ENCODE data around the gene BBS5.

DNA sequence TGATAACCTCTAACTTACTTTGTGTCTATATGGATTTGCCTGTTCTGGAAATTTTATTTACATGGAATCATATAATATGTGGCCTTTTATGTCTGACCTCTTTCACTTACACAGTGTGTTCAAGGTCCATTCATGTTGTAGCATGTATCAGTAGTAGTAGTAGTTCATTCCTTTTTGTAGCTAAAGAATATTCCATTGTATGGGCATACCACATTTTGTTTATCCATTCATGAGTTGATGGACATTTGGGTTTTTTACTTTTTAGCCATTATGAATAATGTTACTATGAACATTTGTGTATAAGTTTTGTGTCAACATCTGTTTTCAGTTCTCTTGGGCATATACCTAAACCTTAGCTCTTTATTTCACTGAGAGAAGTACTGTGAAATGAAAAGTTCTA is 11.5 kb downstream of the BBS5 start:
- TF ChIP-seq NPAS2 (CRISPR knock-in tag; IDR thresholded peaks at IDR 0.05; ENCODE audit: borderline replicate concordance) (no peak), POLR2A (IDR thresholded peaks at IDR 0.05; ENCODE audit: low read length) (no peak), CBX8 (IDR thresholded peaks at IDR 0.05) (no peak), MAFK (IDR thresholded peaks at IDR 0.05; ENCODE audit: partially characterized antibody) (no peak), KDM1A (IDR thresholded peaks at IDR 0.05; ENCODE audit: low read depth) (no peak), CHD4 (IDR thresholded peaks at IDR 0.05; ENCODE audit: borderline replicate concordance) (no peak), NFE2L2 (conservative IDR thresholded peaks at IDR 0.05; ENCODE audit: low read length) (no peak), PHF8 (IDR thresholded peaks at IDR 0.05; ENCODE audit: borderline replicate concordance, low read depth) (no peak), SREBF2 (IDR thresholded peaks at IDR 0.05) (no peak)
- TF ChIP-seq, protein P1, sequence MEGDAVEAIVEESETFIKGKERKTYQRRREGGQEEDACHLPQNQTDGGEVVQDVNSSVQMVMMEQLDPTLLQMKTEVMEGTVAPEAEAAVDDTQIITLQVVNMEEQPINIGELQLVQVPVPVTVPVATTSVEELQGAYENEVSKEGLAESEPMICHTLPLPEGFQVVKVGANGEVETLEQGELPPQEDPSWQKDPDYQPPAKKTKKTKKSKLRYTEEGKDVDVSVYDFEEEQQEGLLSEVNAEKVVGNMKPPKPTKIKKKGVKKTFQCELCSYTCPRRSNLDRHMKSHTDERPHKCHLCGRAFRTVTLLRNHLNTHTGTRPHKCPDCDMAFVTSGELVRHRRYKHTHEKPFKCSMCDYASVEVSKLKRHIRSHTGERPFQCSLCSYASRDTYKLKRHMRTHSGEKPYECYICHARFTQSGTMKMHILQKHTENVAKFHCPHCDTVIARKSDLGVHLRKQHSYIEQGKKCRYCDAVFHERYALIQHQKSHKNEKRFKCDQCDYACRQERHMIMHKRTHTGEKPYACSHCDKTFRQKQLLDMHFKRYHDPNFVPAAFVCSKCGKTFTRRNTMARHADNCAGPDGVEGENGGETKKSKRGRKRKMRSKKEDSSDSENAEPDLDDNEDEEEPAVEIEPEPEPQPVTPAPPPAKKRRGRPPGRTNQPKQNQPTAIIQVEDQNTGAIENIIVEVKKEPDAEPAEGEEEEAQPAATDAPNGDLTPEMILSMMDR (IDR thresholded peaks at IDR 0.05), result no peak
- TF ChIP-seq, protein P2, sequence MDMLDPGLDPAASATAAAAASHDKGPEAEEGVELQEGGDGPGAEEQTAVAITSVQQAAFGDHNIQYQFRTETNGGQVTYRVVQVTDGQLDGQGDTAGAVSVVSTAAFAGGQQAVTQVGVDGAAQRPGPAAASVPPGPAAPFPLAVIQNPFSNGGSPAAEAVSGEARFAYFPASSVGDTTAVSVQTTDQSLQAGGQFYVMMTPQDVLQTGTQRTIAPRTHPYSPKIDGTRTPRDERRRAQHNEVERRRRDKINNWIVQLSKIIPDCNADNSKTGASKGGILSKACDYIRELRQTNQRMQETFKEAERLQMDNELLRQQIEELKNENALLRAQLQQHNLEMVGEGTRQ (IDR thresholded peaks at IDR 0.05), result no peak
